Fibroblast of skin of abdomen (primary cell): ENCODE data around the gene C20orf144.

ENCODE experiments used
- DNase-seq: peaks from one replicate; pipeline ENCODE4 v3.0.0-alpha.2; 2013

The C20orf144 gene

DNA sequence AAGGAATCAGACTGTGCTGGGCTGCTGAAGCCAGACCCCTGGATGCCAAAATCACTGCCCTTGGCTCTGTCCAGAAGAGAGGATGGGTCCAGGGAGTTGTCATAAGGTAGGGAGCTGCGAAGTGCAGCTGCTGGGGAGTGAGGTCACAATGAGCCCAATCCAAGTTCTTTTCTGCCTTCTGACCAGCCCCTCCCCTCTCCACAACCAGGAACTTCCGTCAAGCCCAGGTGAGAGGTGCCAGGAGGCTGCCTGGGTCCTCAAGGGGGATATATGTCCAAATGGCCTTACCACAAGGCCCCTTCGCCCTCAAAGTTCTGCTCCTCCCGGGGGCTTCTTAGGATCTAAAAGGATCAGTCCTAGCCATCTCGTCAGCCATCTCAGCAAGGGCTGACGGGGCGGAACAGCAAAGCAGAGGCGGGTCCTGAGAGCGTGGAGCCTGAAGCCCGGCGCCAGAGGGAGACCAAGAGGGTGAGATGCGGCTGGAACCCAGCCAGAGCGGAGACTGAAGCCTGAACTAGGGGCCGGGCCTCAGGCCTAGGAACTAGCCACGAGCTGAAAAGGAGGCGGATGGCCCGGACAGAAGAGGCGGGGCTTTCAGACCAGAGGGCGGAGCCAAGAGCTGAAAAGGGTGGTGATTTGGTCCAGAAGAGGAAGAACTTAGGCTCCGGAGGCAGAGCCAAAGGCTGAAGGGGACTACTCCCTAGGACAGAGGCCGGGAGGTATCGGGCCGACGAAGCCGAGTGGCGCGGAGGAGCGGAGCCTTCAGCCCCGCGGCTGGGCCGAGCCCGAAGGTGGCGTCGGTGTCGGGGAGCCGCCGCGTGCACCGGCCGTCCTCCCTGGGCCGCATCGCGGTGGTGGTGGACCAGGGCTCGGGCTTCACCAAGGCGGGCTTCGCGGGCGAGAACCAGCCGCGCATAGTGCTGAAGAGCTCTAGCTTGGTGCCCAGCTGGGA lies 4.4 kb downstream of the C20orf144 start, which contains the start of gene ACTL10:
Gene ACTL10 (plus strand): TSS at position 651 of the 952 bp plus-strand sequence. CDS start 555 bp downstream, outside the sequence.
- DNase-seq = peak; percentile 97

DNA sequence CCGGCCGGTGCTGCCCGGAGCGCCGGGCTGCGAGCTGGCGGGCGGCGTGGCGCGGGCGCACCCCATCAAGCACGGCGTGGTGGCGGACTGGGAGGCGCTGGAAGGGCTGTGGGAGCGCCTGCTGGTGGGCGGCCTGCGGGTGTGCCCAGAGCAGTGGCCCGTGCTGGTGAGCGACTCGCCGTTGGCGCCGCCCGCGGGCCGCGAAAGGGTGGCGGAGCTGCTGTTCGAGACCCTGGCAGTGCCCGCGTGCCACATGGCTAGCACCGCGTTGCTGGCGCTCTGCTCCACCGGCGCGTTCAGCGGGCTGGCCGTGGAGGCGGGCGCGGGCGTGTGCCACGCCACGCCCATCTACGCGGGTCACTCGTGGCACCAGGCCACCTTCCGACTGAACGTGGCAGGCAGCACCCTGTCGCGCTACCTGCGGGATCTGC lies 5.1 kb downstream of the C20orf144 start:
- no peak for DNase-seq

DNA sequence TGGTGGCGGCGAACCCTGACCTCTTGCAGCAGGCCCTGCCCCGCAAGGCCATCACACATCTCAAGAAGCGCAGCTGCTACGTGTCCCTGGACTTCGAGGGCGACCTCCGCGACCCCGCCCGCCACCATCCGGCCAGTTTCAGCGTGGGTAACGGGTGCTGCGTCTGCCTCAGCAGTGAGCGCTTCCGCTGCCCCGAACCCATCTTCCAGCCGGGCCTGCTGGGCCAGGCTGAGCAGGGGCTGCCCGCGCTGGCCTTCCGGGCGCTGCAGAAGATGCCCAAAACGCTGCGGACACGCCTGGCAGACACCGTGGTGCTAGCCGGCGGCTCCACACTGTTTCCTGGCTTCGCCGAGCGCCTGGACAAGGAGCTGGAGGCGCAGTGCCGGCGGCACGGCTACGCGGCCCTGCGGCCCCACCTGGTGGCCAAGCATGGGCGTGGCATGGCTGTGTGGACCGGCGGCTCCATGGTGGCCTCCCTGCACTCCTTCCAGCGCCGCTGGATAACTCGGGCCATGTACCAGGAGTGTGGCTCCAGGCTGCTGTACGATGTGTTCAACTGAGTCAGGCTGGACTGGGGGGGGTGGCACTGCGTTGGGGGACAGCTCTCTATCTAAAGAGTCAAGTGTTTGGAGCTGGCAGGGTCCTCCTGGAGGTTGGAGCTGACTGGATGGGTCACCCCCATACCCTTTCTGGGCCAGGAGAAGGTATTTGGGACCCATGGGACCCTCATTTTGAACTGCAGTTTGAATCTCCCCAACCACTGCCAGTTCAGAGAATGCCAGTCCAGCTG lies 5.7 kb downstream of the C20orf144 start:
- DNase-seq = peak; percentile 69

DNA sequence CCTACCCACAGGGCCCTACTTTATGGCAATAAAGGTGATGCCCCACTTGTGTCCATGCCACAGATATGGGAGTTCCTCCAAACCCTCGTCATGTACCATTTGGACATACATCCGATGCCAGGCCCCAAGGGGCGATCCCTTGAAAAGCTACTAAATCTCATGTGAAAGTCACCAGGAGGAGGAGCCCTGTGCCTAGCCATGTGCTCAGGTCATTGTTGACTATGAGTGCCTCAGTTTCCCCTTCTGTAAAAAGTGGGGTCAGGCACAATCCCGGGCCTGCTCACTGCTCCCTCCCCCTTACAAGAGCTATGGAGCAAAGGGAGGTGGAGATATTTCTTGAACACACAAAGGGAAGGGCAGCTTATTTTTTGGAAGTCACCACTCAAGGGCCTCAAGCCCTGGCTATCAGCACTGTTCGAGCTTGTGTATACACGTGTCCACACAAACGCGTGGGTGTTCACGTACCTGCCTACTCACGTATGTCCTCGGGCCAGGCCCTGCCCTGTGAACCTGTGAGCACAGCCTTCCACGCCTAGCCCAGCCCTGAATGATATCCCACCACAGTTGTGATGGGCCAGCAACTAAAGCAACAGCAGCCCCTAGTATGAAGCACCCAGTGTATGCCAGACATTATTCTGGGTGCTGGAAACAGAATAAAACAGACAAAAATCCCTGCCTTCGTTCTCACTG lies 6.5 kb downstream of the C20orf144 start:
- DNase-seq = no peak

DNA sequence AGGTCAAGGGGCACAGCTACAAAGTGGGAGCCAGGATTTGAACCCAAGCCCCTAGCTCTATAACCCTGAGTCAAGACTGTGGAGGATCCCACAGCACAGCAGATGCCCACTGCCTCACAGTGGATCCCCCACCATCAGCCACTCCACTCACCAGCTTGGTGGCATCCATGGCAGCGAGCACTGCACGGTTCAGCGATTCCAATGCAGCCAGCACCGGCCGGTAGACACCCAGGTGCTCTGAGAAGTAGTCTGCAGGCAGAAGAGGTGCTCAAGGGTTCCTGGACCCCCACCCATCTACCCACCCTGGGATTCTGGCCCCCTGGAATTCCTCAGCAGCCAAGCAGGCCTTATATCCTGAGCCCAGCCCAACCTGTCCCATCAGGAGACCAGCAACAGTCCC lies 7.1 kb downstream of the C20orf144 start:
- no peak for DNase-seq

DNA sequence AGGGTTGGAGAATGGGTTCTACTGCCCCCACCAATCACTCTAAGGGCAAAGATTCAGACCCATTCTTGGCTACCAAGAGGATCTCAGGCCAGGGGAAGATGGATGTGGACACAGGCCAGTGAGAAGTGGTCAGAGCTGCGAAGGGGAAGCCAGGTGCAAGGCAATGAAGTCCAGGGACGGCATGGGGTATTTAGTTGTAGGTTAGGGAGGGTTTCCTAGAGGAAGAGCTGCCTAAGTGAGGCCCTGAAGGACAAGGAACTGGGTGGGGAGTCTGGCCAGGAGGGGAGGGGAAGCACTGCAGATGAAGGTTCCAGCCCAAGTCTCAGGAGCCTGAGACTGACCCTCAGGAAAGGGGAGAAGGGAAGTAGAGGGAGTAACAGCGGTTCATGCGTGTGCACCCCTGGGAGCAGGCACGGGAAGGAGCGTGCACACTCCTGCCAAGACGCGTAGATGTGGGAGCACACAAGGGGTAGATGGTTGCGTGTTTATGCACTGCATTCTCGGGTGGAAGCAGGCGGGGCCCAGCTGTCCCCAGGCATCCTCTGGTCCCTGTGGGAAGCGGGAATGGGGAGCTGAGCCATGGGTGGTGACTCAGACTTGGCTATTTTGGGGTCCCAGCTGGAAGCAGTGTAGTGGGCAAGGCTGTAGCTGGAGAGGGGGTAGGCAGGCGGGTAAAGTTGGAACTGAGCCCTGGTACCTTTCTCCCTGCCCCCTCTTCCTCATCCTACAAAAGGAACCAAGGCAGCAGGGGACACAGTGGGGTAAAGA lies 7.9 kb downstream of the C20orf144 start:
- no peak for DNase-seq

DNA sequence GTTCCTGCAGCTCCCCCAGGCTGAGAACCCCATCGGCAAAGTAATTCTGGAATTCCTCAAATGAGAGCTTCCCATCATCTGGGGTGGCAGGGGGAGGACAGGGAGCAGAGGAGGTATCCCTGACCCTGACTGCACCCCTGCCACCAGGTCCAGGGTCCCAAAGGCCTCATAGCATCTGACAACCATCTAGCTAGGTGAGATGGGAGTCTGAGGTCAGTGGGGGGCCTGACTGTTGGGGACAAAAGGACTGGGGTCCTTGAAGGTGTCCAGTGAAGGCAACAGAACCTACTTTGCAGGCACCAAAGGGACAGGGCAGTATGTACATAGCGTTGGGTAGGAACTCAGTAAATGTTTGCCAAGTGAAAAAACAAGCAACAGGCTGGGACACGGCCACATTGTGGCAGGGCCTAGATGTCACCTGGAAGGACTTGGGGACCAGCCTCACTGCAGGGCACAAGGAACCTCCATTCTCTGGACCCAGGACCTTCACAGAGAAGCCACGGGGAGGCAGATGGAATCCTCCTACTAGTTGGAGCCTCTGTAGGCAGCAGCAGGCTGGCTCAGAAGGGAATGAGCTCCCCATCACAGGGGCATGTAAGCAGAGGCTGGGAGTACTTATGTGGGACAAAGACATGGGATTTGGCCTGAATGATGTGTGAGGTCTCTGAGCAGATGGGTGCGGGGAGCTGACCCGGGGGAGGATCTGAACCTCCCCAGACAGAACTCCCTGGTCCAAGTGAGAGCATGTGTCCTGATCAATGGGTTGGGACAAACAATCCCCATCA lies 8.8 kb downstream of the C20orf144 start:
- DNase-seq = no peak

DNA sequence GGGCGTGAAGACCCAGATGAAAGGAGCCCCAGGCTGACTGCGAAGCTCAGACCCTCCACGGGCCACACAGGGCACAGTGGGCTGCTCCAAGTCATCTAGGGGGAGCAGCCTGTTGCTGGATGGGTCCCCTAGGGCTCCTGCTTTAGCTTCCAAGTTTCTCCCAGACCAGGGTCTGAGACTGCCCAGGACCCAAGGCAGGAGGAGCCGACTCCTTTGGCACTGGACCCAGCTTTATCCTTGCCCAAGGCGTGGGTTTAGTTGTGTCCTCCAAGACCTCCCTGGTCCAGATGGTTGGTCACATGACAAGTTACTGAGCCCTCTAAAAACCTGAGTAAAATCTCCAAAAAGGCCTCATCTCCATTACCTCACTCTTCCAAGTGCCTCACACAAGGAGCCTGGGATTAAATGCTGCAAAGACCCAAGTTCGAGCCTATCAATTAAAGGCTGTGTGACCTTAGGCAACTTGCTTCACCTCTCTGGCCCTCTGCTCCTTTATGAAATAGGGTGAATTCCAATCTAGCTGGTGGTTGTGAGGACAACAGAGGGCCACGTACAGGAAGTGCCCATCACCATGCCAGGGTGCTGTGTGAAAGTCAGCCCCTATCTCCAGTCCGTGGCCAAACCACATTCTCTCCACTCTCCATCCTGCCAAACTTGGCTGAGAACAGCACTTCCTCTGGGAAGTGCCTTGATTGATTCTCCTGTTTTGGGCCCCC lies 9.6 kb downstream of the C20orf144 start:
- DNase-seq = no peak

DNA sequence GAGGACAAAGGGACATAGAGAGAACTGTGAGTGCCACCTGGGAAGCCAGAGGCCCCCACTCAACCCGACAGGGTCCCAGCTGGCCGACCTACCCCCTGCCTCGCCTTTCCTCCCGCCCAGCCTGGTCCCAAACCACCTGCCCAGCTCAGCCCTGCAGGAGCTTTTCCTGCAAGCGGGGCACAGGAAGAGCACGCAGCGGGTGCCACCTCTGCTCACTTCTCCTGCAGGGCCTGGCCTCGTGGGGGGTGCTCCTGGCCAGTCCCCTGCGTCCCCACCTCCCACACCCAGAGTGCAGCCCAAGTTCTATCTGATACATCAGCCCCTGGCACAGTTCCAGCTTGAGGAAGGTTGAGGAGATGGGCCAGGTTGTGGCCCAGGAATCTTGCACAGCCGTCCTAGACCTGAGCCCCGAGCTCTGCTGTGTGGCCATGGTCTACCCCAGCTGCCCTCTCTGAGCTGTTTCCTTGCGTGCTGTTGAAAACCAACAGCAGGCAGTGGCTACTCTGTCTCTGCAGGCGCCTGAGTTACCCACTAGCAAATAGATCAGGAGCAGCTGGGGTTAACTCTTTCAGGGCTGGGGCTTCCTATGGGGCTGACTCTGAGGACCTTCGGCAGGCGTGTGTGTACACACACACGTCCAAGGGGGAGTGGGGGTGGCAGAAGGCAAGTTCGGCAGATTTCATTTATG lies 10.4 kb downstream of the C20orf144 start:
- no peak for DNase-seq

DNA sequence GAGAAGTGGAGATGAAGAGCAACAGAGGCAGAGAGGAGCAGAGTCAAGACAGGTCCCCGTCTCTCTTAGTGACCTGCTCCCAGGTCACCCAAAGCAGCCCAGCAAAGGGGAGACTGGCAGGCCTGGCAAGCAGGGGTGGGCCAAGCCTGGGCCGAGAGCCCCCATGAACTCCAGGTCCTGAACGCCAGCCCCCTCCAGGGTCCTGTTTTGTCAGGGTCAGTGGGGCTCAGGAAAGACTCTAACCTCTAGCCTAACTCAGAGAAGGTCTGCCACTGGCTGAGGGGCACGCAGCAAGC lies 10.9 kb downstream of the C20orf144 start:
- no peak for DNase-seq

DNA sequence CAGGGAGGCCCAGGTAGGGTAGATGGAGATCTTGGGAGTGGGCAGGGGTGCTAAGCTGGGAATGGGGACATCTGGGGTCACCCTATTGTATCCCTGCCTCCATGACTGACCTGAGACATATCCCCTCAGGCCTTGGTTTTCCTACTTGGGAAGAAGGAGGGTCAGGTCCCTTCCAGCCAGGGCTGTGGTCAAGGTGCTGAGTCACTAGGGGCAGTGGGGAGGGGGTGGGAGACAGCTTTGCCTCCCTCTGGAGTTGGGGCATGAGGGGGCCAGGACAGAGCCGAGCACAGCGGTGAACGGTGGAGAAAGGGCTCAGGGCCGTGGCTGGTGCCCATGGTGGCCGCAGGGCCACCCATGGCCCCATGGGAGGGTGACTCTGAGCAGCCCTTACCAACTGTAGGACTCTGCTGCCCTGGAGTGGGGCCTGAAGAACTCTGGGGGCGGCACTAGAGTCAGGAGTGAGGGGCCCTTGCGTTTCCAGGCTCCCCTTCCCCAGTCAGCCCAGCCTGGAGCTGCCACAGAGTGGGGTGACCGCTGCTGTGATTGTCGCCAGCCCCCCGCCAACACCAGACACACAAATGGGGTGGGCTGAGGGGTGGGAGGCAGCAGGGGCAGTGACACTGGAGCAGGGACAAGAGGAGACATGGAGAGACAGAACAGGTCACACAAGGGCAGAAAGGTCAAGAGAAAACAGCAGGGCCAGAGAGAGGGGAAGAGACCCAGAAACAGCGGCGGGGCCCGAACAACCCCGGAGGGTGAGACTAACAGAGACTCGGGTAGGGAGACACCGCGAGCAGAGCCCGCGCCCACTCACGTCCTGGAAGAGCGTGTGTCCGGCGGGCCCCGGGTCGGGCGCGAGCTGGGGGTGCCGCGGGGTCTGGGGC lies 11.5 kb downstream of the C20orf144 start:
- no peak for DNase-seq

DNA sequence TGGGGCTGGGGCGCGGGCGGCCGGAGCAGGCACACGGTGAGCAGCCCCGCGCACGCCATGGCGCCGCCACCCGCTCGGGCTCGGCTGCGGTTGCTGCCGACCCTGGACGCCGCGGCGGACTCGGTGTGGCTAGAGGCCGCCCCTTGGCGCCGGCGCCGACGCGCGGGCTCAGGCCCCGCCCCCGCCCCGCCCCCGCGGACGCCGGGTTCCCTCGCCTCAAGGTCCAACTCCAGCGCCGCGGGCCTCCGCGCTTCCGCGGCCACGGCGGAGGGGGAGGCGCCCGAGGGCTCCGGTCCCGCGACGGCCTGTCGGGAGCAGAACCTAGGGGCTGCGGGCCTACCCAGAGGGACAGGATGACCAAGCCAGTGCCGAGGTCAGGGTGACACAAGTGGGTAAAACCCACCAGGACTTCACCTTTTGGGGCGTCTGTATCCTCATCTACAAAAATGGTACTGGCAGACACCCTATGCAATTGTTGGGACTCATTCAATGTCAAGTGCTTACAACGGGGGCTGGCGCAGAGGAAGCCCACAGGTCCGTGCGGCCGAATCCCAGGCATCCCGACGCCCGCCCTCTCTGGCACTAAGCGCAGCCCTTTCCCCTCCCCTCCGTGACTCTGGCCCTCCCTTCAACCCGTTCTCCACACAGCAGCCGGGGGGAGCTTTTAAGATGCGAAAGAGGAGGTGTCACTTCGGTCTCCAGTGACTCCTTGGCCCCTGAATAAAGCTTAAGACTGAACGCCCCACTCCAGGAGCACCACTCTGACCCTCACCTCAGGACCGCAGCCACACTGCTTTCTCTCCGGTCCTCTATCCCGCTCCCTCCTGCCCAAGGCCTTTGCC lies 12.4 kb downstream of the C20orf144 start, which contains the start of gene NECAB3:
Gene NECAB3 (minus strand): TSS at position 135 of the 842 bp plus-strand sequence. CDS start 76 bp downstream, at position 59.
- peak; percentile 77 for DNase-seq

DNA sequence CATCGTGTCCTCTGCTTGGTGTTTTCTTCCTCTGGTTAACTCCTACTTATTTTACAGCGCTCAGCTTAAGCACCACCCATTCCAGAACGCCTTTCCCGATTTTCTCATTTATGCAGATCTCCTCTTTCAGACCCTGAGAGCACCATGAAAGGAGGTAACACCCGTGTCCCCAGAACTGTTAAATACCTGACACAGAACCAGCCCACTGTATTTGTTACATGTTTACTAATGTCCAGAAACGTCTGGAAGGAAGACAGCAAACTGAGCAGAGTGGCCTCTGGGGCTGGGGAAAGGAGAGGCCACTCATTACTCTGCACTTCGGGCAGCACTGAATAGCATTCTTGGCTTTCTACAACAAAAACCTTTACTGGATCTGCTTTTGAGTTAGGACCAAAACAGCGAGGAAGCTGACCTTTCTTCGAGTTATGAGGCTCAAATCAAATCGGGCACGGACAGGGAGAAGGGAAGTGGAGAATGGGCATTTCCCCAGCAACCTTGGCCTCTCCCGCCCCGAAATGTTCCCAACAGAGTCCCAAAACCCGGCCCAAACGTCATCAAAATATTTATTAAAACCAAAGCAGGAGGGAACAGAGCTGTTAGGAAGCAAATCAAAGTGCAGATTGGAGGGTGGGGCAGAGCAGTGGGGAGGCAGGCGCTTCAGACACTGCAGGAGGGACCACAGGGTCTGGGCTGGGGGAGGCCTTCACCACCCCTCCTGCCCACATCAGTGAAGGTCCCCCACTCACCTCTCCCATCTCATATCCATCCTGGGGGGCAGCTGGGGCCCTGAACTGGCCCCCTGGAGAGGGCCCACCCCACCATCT lies 13.2 kb downstream of the C20orf144 start:
- DNase-seq = no peak

DNA sequence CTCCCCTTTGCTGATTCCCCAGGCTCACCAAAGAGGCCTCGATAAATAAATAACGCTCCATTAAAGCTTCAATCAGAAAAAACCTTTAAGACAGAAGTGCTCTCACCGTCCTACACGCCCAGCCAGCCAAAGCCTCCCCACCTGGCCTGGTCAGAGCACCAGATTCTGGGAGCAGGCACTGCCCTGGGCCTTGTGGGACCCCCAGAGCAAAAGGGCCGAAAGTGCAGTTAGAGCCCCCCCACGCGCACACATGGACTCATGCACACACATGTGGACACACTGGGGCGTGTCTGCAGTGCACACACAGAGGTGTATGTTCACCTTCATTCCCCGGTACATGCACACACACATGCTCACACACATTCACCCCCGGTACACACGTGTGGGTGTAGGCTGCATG lies 14.0 kb downstream of the C20orf144 start:
- no peak for DNase-seq

DNA sequence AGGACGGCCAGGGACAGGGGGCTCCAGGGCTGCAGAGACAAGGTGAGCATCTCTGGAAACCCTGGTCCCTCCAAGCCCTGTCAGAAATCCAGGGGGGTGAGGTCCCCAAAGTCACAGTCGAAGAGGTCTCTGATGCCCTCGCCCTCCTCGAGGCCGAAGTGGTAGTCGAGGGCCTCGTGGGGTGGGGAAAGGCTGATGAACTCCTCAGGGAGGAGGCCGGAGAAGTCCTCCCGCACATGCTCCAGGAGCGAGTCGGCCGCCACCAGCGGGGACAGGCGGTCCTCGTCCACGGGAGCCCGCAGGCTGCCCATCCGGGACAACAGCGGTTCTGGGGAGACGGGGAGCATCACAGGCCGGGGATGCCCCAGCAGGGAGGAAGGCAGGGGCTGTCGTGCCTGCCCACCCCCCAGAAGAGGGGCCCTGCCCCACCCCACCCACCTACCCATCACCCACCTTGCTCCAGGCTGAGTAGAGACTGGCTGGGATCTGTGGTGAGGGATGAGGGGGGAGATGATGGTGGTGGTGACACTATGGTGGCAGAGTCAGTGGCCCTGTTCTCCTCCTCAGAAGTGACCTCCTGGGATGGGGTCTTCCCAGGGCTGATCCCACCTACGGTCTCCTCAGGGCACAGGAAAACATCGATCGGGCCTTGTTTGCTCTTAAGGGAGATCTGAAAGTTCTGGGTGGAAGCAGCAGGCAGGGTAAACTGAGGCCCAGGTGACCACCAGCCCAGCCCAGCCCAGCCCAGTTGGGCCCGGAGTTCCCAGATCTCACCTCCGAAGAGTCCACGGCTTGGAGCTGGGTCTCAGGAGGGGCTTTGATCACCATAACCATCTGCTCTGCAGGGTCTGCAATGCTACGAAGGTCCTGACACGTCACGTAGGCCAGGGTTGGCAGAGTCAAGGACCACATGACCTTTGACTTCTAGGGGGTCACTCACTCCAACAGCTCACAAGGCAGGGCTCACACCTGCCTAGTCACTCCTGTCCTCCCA lies 14.8 kb downstream of the C20orf144 start:
- no peak for DNase-seq
